Epithelial cell of prostate (primary cell): ENCODE data around the gene GPR87.

Experiments used
- DNase-seq: peaks from one replicate; pipeline ENCODE4 v3.0.0-alpha.2; 2011; ENCODE audit warnings: low read depth, low spot score
- H3K27ac ChIP-seq: fragments of 450-650 bp; 2 replicates; pipeline ENCODE4 v1.5.1; 2017; ENCODE audit warnings: mild to moderate bottlenecking

GPR87 gene

DNA sequence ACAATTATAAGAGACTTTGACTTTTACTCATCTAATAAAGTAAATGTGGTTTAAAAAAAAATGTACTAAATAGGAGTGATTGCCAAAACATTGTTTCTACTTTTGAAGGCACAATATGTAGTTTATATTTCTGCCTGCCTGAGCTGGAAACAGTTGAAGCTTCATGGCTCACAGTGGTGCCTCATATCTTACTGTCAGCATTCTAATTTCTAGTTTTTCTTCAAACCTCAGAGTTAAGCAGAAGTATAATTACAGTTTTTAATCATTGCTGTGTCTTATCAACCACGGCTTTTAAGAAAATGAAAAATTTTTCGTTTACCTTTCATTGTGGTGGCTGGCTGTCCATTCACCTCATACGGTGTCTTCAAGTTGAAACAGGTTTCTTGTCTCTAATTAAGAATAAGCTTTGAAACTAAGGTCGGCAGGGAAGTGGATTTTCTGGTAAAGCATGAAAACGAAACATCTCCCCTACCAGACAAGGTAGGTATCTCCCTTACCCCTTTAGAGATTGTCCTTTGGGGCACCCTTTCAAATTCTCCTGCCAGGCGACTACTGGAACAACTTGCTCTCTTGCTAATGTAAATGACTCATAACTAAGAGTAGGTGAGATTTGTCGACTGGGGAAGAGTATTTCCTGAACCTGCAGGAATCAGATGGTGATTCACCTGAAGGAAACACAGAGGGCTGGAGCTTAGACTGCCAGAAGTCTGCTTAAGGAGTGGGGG lies at the start of gene GPR87:
TSS of gene GPR87 (minus strand) at position 554 of the 725 bp plus-strand sequence. CDS start 16,720 bp downstream, outside the sequence.
- peak; percentile 96 for DNase-seq

GRCh38 chr3:151362751-151363174 lies 46.1 kb upstream of the GPR87 start:
- DNase-seq, result no peak
- no peak overlapping the region for H3K27ac ChIP-seq

More for the DNA sequence above, at the start of gene GPR87:
- H3K27ac ChIP-seq, result peak within 1 kb of the TSS; percentile 96

- no peak overlapping the region for H3K27ac ChIP-seq
- DNase-seq, result no peak
These were observed 40.8 kb upstream of the GPR87 start for GRCh38 chr3:151357463-151357850.

- H3K27ac ChIP-seq, result no peak overlapping the region
These were observed 40.3 kb upstream of the GPR87 start for GRCh38 chr3:151356794-151357462.

DNA sequence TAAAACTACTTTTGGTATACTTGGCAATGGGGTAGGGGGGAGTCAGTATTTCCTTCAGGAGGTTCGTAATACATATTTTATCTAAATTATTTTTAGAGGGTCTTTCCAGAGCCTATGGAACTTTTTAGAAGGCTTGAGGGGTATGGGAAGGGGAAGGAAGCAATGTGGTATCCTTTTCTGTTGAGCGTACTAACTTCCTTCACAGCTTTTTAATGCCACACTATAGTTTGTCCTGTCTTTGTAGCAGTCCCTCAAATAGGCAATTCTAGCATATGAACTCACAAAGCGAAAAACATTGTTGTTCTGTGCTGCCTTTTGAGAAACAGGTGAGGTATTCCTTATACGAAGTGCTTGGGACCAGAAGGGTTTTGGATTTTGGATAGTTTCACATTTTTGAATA lies 35.0 kb upstream of the GPR87 start:
- no peak overlapping the region for H3K27ac ChIP-seq

More at GRCh38 chr3:151356794-151357462, 40.3 kb upstream of the GPR87 start:
- DNase-seq, result no peak

GRCh38 chr3:151351219-151351618 lies 34.6 kb upstream of the GPR87 start:
- no peak for DNase-seq
- H3K27ac ChIP-seq, result no peak overlapping the region

More for the DNA sequence above, 35.0 kb upstream of the GPR87 start:
- DNase-seq, result no peak

GRCh38 chr3:151350656-151351055 lies 34.0 kb upstream of the GPR87 start:
- DNase-seq, result no peak
- no peak overlapping the region for H3K27ac ChIP-seq

GRCh38 chr3:151347432-151347831 lies 30.8 kb upstream of the GPR87 start:
- no peak overlapping the region for H3K27ac ChIP-seq
- no peak for DNase-seq

DNA sequence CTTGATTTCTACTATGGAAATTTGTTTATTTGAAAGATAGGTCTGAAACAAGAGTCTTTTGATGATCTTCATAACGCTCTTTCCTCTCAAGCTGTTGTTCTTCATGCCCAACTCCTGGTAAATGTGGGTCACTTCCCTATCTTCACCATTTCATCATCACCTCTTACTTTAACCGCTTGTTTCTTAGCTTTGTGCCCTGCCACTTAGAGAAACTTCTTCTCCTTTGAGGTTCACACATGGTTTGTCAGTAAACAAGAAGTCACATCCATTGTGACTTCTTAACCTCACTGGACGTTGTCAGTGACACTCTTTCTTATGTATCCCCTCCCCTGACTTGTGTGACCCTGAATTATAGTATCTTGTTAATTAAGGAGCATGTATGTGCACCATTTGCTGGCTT lies 29.7 kb upstream of the GPR87 start:
- DNase-seq, result no peak
- no peak overlapping the region for H3K27ac ChIP-seq

DNA sequence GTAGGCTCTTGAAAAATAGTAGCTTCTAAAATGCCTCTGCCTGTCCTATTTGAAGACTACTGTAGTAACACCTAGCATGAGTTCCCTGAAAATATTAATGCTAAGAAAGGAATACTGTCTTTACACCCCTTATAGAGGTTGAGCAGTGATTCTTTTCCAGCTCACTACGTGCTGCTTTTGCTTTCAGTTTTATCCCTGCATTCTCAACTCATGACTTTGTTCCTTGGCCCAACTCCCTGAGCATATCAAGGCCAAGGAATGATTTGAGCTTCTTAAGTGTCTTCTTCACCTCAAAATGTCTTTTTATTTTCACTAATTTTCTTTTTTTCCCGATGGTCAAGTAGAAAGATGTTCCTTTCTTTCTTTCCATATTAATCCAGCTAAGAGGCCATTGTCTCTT lies 29.2 kb upstream of the GPR87 start:
- DNase-seq, result no peak
- H3K27ac ChIP-seq, result no peak overlapping the region

DNA sequence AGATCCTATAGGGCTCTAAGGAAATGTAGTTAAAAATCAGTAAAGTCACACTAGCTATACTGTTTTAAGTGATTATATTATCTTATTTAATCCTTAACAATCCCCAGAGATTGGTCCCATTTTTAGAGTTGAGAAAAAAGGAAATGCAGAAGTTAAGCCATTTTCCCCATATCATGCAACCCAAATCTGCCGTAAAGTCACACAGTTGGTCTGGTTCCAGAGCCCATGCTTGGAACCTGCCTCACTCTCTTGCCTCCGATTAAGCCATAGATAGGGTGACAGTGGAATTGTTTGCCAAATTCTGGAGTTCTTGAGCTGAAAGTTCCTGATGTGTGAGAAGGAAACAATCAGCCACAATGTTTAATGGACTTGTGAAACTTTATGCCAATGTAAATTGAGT lies 15.1 kb upstream of the GPR87 start:
- DNase-seq, result no peak
- H3K27ac ChIP-seq, result no peak overlapping the region

- no peak overlapping the region for H3K27ac ChIP-seq
- no peak for DNase-seq
These were observed 14.3 kb upstream of the GPR87 start for GRCh38 chr3:151330899-151331298.

DNA sequence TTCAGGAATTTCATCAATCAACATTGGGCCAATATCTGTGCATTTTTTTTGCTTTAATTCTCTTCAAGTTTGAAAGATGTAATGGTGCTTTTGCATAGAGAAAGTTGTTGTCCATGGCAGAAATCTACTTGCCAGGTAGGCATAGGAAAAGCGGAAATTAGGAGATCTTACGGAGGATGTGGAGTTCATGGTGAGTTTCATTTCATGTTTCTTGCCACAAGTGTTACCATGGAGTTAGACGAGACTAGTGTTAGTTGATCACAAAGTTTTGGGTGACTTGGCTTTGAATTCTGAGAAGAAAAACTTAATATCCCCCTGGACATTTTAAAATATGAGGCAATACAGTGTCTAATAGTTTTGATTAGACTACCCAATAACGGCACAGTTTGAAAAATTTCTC lies 13.8 kb upstream of the GPR87 start:
- no peak overlapping the region for H3K27ac ChIP-seq
- no peak for DNase-seq

- DNase-seq, result no peak
- H3K27ac ChIP-seq, result peak within 1 kb of the TSS; percentile 10
These were observed 12.7 kb upstream of the GPR87 start, which contains the start of gene P2RY13 for GRCh38 chr3:151329363-151329762. TSS of gene P2RY13 (minus strand) at chr3:151329549. CDS start at chr3:151329528, 21 bp downstream.

GRCh38 chr3:151328298-151328995 lies 11.8 kb upstream of the GPR87 start:
- no peak for DNase-seq
- peak overlapping the region; percentile 10 for H3K27ac ChIP-seq

DNA sequence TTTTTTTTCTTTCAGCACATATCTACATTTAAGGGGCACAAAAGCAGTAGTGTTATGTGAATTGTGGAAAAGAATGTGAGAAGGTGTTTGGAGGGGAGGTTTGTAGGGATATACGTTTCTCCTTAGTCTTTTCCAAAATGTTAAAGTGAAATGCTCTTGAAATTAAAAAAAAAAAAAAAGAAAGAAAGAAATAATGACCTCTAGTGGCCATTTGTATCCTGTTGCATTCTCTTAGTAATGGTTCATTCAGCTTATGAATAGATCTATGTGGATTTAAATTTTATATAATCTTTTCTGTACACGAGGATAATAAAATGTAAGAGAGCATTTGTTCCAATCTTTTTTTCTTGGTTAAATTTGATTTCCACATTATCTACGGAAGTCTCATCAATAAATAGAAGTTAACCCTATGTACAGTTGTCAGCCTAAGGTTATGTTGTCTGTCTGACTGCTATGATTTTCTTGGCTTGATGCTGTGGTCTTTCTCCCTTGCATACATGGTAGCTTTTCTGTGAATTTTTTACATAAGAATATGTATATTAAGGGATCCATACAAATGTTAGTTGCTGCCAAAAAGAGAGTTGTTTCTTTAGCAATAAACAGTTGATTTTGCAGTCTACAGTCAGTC lies 11.1 kb upstream of the GPR87 start:
- DNase-seq, result no peak
- H3K27ac ChIP-seq, result peak overlapping the region; percentile 10

DNA sequence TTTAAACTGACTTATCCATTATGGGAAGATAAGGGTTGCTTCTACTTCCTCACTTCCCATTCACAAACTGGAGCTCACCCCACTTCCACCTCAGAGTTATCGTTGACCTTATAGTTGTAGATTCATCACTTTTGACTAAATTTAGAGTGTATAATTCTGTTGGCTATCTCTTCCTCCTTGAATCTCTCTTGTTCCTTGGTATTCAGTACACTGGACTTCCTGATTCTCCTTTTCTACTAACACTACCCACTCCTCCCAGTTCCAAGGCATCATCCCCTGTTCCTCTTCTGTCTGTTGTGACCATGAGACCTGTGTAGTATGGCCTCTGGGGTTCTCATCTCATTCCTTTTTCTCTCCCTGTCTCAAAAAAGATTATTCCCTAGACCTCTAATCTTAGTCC lies 5.9 kb upstream of the GPR87 start:
- no peak overlapping the region for H3K27ac ChIP-seq
- DNase-seq, result no peak

DNA sequence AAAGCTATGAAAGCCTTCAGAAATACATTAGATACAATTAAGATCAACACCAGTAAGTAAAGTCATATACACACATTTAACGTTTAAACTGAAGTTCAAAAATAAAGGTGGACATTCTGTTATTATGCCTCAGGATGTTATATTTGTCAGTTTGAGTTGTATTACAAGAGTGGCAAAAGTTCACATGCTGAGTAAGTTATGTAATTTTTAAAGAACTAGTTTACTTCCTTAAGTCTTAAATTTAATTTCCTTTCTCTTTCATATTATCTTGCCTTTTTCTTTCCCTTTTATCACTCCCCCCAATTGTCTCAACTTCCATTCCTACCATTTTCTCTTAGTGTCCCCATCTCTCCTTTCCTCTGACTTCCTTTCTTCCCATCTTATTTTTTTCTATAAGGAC lies 4.9 kb upstream of the GPR87 start:
- H3K27ac ChIP-seq, result no peak overlapping the region
- DNase-seq, result no peak

- peak overlapping the region; percentile 96 for H3K27ac ChIP-seq
- DNase-seq, result no peak
These were observed 3.5 kb upstream of the GPR87 start for GRCh38 chr3:151320131-151320530.

- peak overlapping the region; percentile 96 for H3K27ac ChIP-seq
- DNase-seq, result no peak
These were observed 3.0 kb upstream of the GPR87 start for GRCh38 chr3:151319628-151320027.

- H3K27ac ChIP-seq, result peak overlapping the region; percentile 96
- peak; percentile 87 for DNase-seq
These were observed 2.4 kb upstream of the GPR87 start for GRCh38 chr3:151318991-151319390.
